GM12878 (cell line): Measurements from ENCODE around the gene PPP1R26. TPM values are rescaled to one million over a fixed set of nuclear protein-coding genes. Genes with fewer than 3 reads are reported as not detected.

Experiments
- ATAC-seq: fragments of 200-7000 bp; cut with Tn5 transposase; 3 replicates; pipeline ENCODE4 v1.9.1; 2020; ENCODE audit warnings: mild to moderate bottlenecking, moderate library complexity
- BruUV-seq: library from RNA; stranded (reverse); fragments of 400-500 nt; replicated peaks from 2 replicates; lab custom pipeline; 2021; lab: Mats Ljungman, UMichigan
- CTCF ChIA-PET: fragments of 300-600 bp; sonication (Branson Sonifier 250); formaldehyde crosslinking; extraction: SDS; loops from one replicate; lab custom pipeline; 2021; ENCODE audit warnings: inconsistent platforms; lab: Yijun Ruan, JAX
- POLR2A ChIA-PET: fragments of 350-600 bp; formaldehyde crosslinking; extraction: SDS; loops from one replicate; lab custom pipeline; 2021; ENCODE audit warnings: inconsistent platforms; lab: Charles Lee
- RAD21 ChIA-PET: fragments of 300-600 bp; sonication (Branson Sonifier 250); formaldehyde crosslinking; loops from one replicate; lab custom pipeline; 2023; ENCODE audit warnings: antibody characterized with exemption; ENCODE audit not compliant: unreplicated experiment; lab: Charles Lee
- SMC1A ChIA-PET: fragments of 300-600 bp; sonication (Branson Sonifier 250); formaldehyde crosslinking; loops from one replicate; lab custom pipeline; 2023; ENCODE audit not compliant: unreplicated experiment, uncharacterized antibody; lab: Charles Lee
- DNase-seq: peaks from one replicate; pipeline ENCODE4 v3.0.0-alpha.2; 2011; ENCODE audit warnings: low read depth, low spot score
- FAIRE-seq: peaks from 3 replicates; lab custom pipeline; 2011; peaks lifted over from hg19 to GRCh38; lab: Jason Lieb, UNC
- H2AFZ ChIP-seq: 2 replicates; pipeline ENCODE4 v1.6.0; 2011; ENCODE audit warnings: low read depth, low read length, control low read depth; ENCODE audit not compliant: control insufficient read depth
- H3K27ac ChIP-seq: 2 replicates; pipeline ENCODE4 v1.5.1; 2011; ENCODE audit warnings: control low read depth; ENCODE audit not compliant: control insufficient read depth, insufficient read depth
- H3K27me3 ChIP-seq, 2 experiments: replicated peaks in 1 of 2; 2 replicates each; pipeline versions ENCODE4 v1.6.0 to v1.6.1; 2011; ENCODE audit warnings: low read length in 1 of 2; ENCODE audit not compliant: control insufficient read depth in 2 of 2, insufficient read depth in 2 of 2
- H3K36me3 ChIP-seq, 2 experiments: 2 replicates each; pipeline ENCODE4 v1.5.1; 2011; ENCODE audit warnings: low read length in 1 of 2; ENCODE audit not compliant: control insufficient read depth in 2 of 2, insufficient read depth in 2 of 2
- H3K4me1 ChIP-seq: 2 replicates; pipeline ENCODE4 v1.6.1; 2011; ENCODE audit warnings: mild to moderate bottlenecking, low read length, moderate library complexity, mixed read lengths; ENCODE audit not compliant: control insufficient read depth, insufficient read depth
- H3K4me2 ChIP-seq: 2 replicates; pipeline ENCODE4 v1.6.0; 2011; ENCODE audit warnings: control low read depth; ENCODE audit not compliant: control insufficient read depth, insufficient read depth
- H3K4me3 ChIP-seq: fragments of 200-600 bp; sonication (generic); 2 replicates; pipeline ENCODE4 v1.5.1; 2016
- H3K79me2 ChIP-seq: 2 replicates; pipeline ENCODE4 v1.6.0; 2011; ENCODE audit warnings: low read length; ENCODE audit not compliant: control insufficient read depth, insufficient read depth
- H3K9ac ChIP-seq: 2 replicates; pipeline ENCODE4 v1.8.0; 2011; ENCODE audit warnings: low read length, control low read depth, mixed read lengths; ENCODE audit not compliant: control insufficient read depth, insufficient read depth
- H3K9me3 ChIP-seq: replicated peaks from 3 replicates; pipeline ENCODE4 v1.5.1; 2011; ENCODE audit warnings: mild to moderate bottlenecking, low read length; ENCODE audit not compliant: control insufficient read depth, insufficient read depth
- H4K20me1 ChIP-seq: 2 replicates; pipeline ENCODE4 v1.6.0; 2011; ENCODE audit not compliant: control insufficient read depth, insufficient read depth
- POU2F2 ChIP-seq: IDR thresholded peaks from 3 replicates; pipeline ENCODE4 v1.6.1; 2011; ENCODE audit warnings: low read depth, mild to moderate bottlenecking, low read length, borderline replicate concordance
- WGBS: methylation state at CpG from one replicate; pipeline ENCODE4 v1.1.6; 2016; ENCODE audit warnings: low lambda C conversion rate; ENCODE audit not compliant: insufficient replicate concordance, insufficient coverage; ENCODE audit errors: missing lambda C conversion rate; 5-methylcytosine and 5-hydroxymethylcytosine counted together
- in situ Hi-C: fragments of 300-500 bp; cut with MboI; formaldehyde crosslinking; loops from 9 replicates; pipeline ENCODE4 v1.14.3; 2018; ENCODE audit warnings: mixed read lengths
- intact Hi-C: fragments of 100-400 bp; cut with micrococcal nuclease; formaldehyde crosslinking; loops from one replicate; pipeline ENCODE4 v1.14.2; 2022; ENCODE audit not compliant: unreplicated experiment
- polyA plus RNA-seq, 11 experiments: library from polyadenylated mRNA; depleted of rRNA in 4 of 11; unstranded in 6 of 11; stranded (reverse) in 5 of 11; fragments of >200 nt; fragmentation: Nextera tagmentation in 4 of 11; fragmentation: Illumina TruSeq in 1 of 11; extraction: Ambion mirVana in 4 of 11; extraction: Trizol in 1 of 11; gene quantifications; 1 replicate in 1 of 11; 2 replicates in 10 of 11; pipeline versions ENCODE4 v1.2.1 to v1.2.3, GENCODE V29; 2011 to 2016; ENCODE audit warnings: inconsistent platforms in 2 of 11, missing spikeins in 2 of 11, low read depth in 1 of 11
- total RNA-seq, 4 experiments: library from RNA; depleted of rRNA in 3 of 4; stranded (reverse); fragments of >200 nt in 3 of 4; fragmentation: Illumina TruSeq in 1 of 4; extraction: Trizol in 1 of 4; gene quantifications; 2 replicates each; pipeline versions ENCODE4 v1.2.1 to v1.2.3, GENCODE V29; 2013 to 2021
- TF ChIP-seq, protein P1 (sequence below): fragments of 450-650 bp; IDR thresholded peaks from 2 replicates; pipeline ENCODE4 v1.6.1; 2018; ENCODE audit warnings: borderline replicate concordance, mild to moderate bottlenecking; ENCODE audit not compliant: partially characterized antibody
- TF ChIP-seq, protein P2 (sequence below), 3 experiments: IDR thresholded peaks in 2 of 3; conservative IDR thresholded peaks in 1 of 3; 2 replicates each; pipeline ENCODE4 v1.5.1; 2011; ENCODE audit warnings: low read depth in 3 of 3, low read length in 3 of 3, mild to moderate bottlenecking in 3 of 3, control low read depth in 2 of 3, moderate library complexity in 2 of 3, inconsistent platforms in 1 of 3, mixed read lengths in 1 of 3; ENCODE audit not compliant: control insufficient read depth in 2 of 3, insufficient read depth in 1 of 3; ENCODE audit errors: extremely low read depth in 1 of 3

Gene PPP1R26
- total and polyA plus RNA-seq, 10 of the 15 experiments (the other 5 are each of a cell fraction or from before 2014, with no cell fraction given), result 0.02 to 1.9 (median 0.18) TPM

- DNase-seq (no peak), FAIRE-seq (no peak), ATAC-seq (peak; percentile 76)
- POLR2A ChIA-PET, result no interaction called here
- Histone ChIP-seq H3K9ac (no peak overlapping the region), H3K79me2 (no peaks in the 10 kb centered on the region), H3K27ac (no peak overlapping the region), H3K4me3 (no peak overlapping the region), H3K4me1 (no peaks in the 10 kb centered on the region), H4K20me1 (no peaks in the 10 kb centered on the region), H3K27me3 (0 out of 4 replicates have a peak, but pooled peaks cover 2 to 8% of the 10 kb centered on the region in 2 experiments), H3K36me3 (no peaks in the 10 kb centered on the region), H2AFZ (no peak overlapping the region), H3K9me3 (no peaks in the 10 kb centered on the region), H3K4me2 (no peak overlapping the region)
- 12% methylated on average over 12 of the region's 12 CpGs for WGBS
- TF ChIP-seq POU2F2, result peak; percentile 98; the same call in 2 of the 3 replicates
- TF ChIP-seq, protein P1, sequence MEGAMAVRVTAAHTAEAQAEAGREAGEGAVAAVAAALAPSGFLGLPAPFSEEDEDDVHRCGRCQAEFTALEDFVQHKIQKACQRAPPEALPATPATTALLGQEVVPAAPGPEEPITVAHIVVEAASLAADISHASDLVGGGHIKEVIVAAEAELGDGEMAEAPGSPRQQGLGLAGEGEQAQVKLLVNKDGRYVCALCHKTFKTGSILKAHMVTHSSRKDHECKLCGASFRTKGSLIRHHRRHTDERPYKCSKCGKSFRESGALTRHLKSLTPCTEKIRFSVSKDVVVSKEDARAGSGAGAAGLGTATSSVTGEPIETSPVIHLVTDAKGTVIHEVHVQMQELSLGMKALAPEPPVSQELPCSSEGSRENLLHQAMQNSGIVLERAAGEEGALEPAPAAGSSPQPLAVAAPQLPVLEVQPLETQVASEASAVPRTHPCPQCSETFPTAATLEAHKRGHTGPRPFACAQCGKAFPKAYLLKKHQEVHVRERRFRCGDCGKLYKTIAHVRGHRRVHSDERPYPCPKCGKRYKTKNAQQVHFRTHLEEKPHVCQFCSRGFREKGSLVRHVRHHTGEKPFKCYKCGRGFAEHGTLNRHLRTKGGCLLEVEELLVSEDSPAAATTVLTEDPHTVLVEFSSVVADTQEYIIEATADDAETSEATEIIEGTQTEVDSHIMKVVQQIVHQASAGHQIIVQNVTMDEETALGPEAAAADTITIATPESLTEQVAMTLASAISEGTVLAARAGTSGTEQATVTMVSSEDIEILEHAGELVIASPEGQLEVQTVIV, result no peak
- TF ChIP-seq, protein P2, sequence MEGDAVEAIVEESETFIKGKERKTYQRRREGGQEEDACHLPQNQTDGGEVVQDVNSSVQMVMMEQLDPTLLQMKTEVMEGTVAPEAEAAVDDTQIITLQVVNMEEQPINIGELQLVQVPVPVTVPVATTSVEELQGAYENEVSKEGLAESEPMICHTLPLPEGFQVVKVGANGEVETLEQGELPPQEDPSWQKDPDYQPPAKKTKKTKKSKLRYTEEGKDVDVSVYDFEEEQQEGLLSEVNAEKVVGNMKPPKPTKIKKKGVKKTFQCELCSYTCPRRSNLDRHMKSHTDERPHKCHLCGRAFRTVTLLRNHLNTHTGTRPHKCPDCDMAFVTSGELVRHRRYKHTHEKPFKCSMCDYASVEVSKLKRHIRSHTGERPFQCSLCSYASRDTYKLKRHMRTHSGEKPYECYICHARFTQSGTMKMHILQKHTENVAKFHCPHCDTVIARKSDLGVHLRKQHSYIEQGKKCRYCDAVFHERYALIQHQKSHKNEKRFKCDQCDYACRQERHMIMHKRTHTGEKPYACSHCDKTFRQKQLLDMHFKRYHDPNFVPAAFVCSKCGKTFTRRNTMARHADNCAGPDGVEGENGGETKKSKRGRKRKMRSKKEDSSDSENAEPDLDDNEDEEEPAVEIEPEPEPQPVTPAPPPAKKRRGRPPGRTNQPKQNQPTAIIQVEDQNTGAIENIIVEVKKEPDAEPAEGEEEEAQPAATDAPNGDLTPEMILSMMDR (IDR thresholded peaks at IDR 0.05 in 2 of 3, conservative IDR thresholded peaks at IDR 0.05 in 1 of 3; ENCODE audit: control insufficient read depth in 2 of 3, extremely low read depth in 1 of 3, insufficient read depth in 1 of 3, low read depth in 3 of 3, low read length in 3 of 3), result peak; percentile 16 to 40 (median 39); a peak in 4 of 6 replicates
- RAD21 ChIA-PET, result no interaction called here
- CTCF ChIA-PET, result no interaction called here
- intact Hi-C loops, result no loop called here
- in situ Hi-C loops, result no loop called here
- SMC1A ChIA-PET, result no interaction called here
- BruUV-seq, result no TSS peak
Measured at GRCh38 chr9:135474915-135475314, 4.7 kb upstream of the PPP1R26 start.
